ENCODE data around the gene INF2.

The INF2 gene

DNA sequence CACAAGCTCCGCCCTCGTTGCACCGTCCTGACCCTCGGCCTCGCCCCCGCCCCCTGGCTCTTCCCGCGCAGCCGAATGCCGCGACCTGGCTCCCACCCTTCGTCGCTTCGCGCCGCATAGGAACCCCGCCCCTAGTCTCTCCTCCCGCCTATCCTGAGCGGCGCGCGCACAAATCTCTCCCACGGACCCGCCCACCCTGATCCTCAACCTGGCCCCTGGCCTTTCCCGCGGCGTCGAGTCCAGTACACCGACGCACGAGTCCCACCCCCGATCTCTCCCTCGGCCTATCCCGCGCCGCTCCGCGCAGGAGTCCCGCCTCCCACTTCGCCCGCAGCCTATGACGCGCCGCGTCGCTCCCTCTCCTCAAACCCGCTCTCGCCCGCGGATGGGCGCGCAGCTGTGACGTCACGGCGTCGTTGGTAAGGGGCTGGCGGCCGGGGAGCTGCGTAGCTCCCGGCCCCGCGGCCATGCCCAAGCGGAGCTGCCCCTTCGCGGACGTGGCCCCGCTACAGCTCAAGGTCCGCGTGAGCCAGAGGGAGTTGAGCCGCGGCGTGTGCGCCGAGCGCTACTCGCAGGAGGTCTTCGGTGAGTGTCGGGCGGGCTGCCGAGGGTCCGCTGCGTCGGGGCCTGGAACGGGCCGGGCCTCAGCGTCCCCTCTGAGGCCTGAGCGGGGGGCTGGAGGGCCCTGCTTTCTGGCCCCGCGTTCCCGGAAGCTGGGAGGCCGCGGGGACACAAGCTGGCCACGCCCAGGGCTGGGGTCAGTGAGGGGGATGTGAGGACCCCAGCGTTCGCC is 63.5 kb downstream of the INF2 start, which contains the start of gene SIVA1:
TSS of gene SIVA1 (plus strand) at position 413 of the 793 bp plus-strand sequence. CDS start at position 468, 55 bp downstream.
- in situ Hi-C loops (cut with HindIII; ENCODE audit: low sequenced_read_pairs) = no loop called here

DNA sequence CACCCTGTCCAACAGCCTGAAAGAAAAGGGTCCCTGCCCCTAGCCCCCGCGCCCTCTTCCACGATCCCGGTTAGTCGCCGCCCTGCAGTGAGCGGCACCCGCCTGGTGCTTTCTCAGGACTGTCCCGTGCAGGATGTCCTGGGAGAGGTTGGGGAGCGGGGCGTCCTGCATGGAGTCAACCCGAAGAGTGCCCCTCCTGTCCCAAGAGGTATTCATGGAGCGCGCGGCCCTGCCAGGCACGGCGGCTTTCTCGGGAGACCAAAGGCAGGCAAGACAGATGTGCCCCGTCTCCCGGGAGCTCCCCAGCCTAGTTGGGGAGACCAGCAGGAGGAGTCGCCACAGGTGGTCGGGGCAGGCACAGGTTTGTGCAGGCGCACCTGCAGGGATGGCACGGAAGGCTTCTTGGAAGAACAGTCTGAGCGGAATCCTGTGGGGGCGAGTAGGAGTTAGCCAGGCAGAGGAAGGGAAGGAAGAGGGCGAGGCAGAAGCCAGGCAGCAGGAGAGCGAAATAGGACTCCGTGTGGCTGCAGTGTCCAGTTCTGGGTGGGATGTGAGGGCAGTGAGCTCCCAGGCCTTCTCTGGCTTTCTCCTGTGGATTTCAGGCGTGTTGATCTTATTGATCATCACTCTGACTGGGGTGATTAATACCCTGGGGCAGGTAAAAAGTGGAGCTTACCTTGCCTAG is 64.3 kb downstream of the INF2 start:
- in situ Hi-C loops (cut with HindIII; ENCODE audit: low sequenced_read_pairs) = no loop called here
- TF ChIP-seq, protein P1, sequence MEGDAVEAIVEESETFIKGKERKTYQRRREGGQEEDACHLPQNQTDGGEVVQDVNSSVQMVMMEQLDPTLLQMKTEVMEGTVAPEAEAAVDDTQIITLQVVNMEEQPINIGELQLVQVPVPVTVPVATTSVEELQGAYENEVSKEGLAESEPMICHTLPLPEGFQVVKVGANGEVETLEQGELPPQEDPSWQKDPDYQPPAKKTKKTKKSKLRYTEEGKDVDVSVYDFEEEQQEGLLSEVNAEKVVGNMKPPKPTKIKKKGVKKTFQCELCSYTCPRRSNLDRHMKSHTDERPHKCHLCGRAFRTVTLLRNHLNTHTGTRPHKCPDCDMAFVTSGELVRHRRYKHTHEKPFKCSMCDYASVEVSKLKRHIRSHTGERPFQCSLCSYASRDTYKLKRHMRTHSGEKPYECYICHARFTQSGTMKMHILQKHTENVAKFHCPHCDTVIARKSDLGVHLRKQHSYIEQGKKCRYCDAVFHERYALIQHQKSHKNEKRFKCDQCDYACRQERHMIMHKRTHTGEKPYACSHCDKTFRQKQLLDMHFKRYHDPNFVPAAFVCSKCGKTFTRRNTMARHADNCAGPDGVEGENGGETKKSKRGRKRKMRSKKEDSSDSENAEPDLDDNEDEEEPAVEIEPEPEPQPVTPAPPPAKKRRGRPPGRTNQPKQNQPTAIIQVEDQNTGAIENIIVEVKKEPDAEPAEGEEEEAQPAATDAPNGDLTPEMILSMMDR (IDR thresholded peaks at IDR 0.05; ENCODE audit: low read depth, low read length, missing control alignments) = no peak
- no peak for DNase-seq (ENCODE audit: low read depth)
- H3K4me3 ChIP-seq (ENCODE audit: low read depth, low read length) = peak overlapping the region; percentile 87

More for the DNA sequence above, 63.5 kb downstream of the INF2 start, which contains the start of gene SIVA1:
- H3K4me3 ChIP-seq (ENCODE audit: low read depth, low read length) = peak within 1 kb of the TSS; percentile 87
- peak; percentile 97 for DNase-seq (ENCODE audit: low read depth)
- TF ChIP-seq, protein P1 (IDR thresholded peaks at IDR 0.05; ENCODE audit: low read depth, low read length, missing control alignments) = no peak

DNA sequence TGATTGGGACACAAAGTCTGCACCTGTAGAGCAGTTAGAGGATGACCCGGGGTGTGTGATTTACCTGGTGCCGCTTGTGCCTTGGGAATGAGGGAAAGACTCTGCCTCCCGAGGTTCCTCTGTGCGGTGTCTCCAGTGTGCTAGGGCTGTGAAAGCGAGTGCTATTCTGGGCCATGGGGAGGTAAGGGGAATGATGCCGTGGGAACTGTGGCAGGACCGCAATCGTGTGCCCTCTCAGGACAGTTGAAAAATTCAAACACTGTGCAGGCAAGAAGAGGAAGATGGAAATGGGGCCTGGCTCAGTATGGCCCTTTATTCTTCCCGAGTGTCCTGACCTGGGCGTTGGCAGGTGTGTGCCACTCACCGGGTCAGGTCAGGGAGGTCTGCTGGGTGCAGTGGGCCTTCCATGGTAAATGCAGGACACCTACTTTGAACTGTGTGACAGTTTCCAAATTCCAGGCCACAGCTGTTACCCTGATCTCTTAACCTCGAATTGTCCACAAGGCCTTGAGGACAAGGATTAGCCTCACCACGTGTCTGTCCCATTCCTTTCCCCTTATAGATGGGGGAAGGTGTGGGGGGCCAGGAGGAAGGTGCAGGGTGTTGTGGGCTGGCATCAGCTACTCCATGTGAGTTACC is 64.9 kb downstream of the INF2 start:
- DNase-seq (ENCODE audit: low read depth) = no peak
- in situ Hi-C loops (cut with HindIII; ENCODE audit: low sequenced_read_pairs) = no loop called here

DNA sequence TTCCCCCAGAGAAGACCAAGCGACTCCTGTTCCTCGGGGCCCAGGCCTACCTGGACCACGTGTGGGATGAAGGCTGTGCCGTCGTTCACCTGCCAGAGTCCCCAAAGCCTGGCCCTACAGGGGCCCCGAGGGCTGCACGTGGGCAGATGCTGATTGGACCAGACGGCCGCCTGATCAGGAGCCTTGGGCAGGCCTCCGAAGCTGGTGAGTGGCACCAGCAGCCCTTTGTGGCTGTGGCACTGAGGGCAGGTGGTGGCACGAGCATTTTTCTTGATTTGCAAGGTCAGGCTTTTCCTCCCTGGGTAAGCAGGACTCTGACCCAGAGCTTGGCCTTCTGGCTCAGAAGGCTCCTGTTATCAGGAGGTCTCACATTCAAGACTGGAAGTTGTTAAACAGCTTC is 66.2 kb downstream of the INF2 start:
- DNase-seq (ENCODE audit: low read depth) = no peak
- in situ Hi-C loops (cut with HindIII; ENCODE audit: low sequenced_read_pairs) = no loop called here
- no peak overlapping the region for H3K4me3 ChIP-seq (ENCODE audit: low read depth, low read length)
- TF ChIP-seq, protein P1 (IDR thresholded peaks at IDR 0.05; ENCODE audit: low read depth, low read length, missing control alignments) = no peak

More for the DNA sequence above, 64.9 kb downstream of the INF2 start:
- TF ChIP-seq, protein P1 (IDR thresholded peaks at IDR 0.05; ENCODE audit: low read depth, low read length, missing control alignments) = no peak
- H3K4me3 ChIP-seq (ENCODE audit: low read depth, low read length) = peak overlapping the region; percentile 87

DNA sequence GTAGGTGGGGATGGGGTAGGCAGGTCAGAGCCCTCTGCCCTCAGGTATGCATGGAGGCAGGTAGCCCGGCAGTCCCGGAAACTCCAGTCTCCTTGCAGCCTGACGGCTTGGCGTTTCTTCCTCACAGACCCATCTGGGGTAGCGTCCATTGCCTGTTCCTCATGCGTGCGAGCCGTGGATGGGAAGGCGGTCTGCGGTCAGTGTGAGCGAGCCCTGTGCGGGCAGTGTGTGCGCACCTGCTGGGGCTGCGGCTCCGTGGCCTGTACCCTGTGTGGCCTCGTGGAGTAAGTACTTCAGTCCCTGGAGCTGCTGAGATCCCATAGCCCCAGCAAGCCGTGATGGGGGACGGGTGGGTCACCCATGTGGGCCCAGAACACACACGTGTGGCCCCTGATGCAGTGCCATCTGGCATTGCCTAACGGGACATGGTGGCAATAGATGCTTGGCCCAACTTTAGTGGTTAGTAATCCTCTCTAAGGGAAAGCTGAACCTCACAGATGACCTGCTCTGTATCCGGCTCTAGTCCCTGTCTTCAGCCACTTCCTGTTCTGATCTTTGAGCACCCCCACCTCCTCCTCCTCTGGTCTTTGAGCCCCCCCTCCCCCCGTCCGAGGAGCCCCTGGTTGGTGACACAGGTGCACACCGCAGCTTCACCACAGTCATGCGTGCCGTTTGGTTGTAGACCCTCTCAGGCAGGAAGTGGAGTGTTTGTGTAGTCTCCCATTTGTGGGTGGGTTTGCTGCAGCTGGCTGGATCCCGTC is 67.2 kb downstream of the INF2 start:
- no peak overlapping the region for H3K4me3 ChIP-seq (ENCODE audit: low read depth, low read length)
- DNase-seq (ENCODE audit: low read depth) = no peak
- TF ChIP-seq, protein P1 (IDR thresholded peaks at IDR 0.05; ENCODE audit: low read depth, low read length, missing control alignments) = no peak
- in situ Hi-C loops (cut with HindIII; ENCODE audit: low sequenced_read_pairs) = no loop called here

DNA sequence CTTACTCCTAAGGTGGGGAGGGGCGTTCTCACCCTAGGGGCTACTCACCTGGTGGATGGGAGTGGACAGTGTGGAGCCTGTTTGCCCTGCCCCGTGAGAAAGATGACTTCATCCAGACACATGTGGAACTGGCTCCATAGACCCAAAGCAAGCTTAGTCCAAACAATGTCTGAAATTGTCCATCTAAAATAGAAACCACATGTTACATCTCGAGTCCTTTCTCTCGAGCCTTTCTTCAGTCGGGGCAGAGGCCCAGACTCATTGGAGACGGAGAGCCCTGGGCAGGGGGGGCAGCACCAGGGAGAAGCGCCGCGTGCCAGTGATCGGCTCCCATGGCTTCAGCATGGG is 67.8 kb downstream of the INF2 start:
- no peak overlapping the region for H3K4me3 ChIP-seq (ENCODE audit: low read depth, low read length)
- DNase-seq (ENCODE audit: low read depth) = no peak
- TF ChIP-seq, protein P1 (IDR thresholded peaks at IDR 0.05; ENCODE audit: low read depth, low read length, missing control alignments) = no peak
- in situ Hi-C loops (cut with HindIII; ENCODE audit: low sequenced_read_pairs) = no loop called here
